Muscle of back (tissue), 11 donors: ENCODE data around the gene MYO15A. TPM values are rescaled to one million over a fixed set of nuclear protein-coding genes. Genes with fewer than 3 reads are reported as not detected.

Experiments used
- DNase-seq, 3 donors: peaks; one replicate each; pipeline versions ENCODE4 v3.0.0 to v3.0.0-alpha.2; 2013
- polyA plus RNA-seq, 10 donors: library from polyadenylated mRNA; unstranded; fragments of 120-200 nt; gene quantifications; one replicate each; pipeline ENCODE4 v1.2.1, GENCODE V29; 2013; ENCODE audit not compliant: insufficient read length in 10 of 10

MYO15A gene
- polyA plus RNA-seq, 10 donors, result 0.72 to 2.0 (median 1.1) TPM

DNA sequence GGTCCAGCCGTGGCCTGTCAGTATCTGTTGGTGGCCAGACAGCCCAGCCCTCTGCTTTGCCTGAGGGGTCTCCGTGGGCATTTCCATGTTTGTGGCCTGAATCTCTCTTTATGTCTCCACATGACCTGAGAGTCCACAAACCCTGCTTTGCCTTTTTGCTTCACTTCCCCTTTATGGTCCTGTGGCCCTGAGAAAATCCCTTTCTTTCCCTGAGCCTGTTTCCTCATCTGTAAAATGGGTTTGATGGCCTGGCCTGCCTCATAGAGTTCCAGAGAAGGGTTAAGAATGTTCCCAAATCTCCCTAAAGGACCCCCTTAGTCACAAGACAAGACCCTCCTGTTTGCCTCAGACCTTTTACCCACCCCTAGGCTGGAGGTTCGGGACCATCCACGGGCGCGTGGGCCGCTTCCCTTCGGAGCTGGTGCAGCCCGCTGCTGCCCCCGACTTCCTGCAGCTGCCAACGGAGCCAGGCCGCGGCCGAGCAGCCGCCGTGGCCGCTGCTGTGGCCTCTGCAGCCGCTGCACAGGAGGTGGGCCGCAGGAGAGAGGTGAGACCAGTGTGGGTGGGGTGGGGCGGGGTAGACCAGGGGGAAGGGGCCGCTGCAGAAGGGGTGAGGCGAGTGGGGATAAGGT is 48.9 kb downstream of the MYO15A start:
- DNase-seq, result no peak

DNA sequence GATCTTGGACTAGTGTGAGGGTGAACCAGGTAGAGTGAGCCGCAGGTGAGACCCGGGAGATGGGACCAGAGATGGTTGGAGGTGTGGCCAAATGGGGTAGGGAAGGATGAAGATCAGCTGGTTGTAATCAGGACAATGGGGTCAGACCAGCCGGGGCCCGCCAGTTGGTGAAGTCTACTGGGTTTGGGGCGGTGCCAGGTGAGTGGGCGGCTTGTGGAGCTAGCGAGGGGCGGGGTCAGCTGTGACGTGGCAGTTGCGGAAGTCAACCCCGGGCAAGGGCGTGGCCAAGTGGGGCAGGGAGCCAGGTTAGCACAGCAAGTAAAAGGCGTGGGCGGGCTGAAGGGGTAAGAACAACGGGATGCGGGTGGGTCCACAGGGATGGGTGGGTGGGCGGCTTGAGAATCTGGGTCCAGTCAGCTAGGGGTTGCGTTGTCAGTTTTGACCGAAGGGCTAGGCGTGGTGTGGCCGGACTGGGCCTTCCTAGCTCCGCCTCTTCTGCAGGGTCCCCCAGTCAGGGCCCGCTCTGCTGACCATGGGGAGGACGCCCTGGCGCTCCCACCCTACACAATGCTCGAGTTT is 49.6 kb downstream of the MYO15A start:
- peak; percentile 55 to 89 (median 69) for DNase-seq

DNA sequence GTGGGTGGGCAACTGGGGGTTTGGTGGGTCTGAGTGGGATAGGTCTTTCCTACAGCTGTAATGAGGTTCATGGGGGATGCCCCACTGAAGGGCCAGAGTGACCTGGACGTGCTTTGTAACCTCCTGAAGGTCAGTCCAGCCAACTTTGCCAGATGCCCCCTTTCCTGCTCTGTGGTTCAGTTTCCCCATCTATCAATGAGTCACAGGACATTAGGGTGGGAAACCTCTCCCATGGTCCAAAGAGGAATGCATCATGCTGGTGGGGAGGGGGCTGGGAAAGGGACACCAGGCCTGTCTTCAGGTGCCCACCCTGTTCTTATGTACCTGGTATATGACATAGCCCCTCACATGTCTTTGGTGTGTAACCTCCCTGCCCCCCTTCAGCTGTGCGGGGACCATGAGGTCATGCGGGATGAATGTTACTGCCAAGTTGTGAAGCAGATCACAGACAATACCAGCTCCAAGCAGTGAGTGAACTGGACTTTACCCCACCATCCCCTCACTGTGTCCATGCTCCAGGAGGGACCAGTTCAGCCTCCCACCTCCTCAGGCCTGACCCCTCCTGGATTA is 51.1 kb downstream of the MYO15A start:
- no peak for DNase-seq

GRCh38 chr17:18160128-18160856 is 51.7 kb downstream of the MYO15A start:
- no peak for DNase-seq

GRCh38 chr17:18161207-18162145 is 52.9 kb downstream of the MYO15A start:
- peak in 1 of 3 donors; percentile 37 for DNase-seq

DNA sequence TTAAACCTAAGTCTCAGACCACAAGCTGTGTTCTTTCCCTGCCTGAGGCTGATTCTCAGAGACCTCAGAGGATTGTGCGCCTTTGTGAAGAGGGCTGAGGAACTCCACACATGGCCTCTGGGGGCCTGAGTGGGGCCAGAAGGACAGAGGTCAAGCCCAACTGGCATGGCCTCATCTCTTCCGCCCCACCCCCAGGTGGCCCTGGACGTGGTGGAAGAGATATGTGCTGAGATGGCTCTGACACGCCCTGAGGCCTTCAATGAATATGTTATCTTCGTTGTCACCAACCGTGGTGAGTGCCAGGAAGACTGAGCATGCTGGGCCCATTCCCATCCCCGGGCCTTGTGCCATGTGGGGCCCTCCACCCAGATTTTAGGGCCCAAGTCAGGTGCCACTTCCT is 55.0 kb downstream of the MYO15A start:
- DNase-seq, result no peak

GRCh38 chr17:18166894-18167293 is 58.3 kb downstream of the MYO15A start:
- DNase-seq, result no peak

DNA sequence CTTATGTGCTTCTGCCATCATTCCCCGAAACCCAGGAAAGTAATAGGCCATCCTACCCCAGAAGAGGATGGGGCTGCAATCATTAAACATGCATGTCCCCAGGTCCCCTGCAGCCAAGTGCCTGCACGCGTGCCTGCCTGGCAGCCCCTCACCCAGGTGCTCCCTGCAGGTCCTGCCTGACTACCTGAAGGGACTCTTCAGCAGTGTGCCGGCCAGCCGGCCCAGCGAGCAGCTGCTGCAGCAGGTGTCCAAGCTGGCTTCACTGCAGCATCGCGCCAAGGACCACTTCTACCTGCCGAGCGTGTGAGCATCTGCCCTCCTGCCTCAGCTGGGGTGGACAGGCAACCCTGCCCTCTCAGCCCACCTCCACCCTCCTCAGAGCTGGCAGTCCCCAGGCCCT is 58.9 kb downstream of the MYO15A start:
- DNase-seq, result no peak

DNA sequence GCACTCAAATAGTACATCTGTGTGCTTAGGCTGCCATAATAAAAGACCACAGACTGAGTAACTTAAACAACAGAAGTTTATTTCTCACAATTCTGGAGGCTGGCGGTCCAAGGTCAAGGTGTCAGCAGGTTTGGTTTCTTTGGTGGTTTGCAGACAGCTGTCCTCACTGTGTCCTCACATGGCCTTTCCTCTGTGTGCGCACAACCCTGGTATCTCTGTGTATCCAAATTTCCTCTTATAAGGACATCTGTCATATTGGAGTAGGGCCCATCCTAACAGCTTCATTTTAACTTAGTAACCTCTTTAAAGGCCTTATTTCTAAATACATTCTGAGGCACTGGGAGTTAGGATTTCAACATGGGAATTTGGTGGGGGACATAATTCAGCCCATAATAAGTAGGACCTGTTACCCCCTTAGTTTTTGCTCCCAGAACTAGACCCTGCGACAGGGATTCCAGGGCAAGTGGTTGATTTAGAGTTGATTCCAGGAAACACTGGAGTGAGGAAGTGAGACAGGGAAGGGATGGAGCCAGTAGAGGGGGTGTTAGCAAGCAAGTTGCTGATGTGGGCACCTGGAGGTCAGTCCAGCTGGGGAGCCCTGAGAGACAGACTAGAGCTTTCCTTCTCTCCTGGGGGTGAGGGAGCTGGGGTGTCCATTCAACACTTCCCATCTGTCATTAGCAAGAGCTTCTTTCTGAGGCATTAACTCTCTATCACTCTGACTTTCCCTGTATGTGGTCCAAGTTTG is 64.1 kb downstream of the MYO15A start:
- no peak for DNase-seq

DNA sequence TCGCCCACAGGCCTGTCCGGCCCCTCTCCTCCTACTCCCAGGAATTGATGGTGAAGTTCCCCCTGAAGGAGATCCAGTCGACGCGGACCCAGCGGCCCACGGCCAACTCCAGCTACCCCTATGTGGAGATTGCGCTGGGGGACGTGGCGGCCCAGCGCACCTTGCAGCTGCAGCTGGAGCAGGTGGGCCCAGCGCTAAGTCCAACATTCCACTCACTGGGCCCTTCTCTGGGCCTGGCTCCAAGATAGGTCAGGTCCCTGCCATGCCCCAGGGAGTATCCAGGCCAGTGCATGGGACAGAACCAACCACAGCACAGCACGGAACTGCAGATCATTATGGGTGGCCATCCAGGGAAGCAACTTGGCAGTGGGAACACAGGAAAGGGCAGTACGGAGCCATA is 65.2 kb downstream of the MYO15A start:
- no peak for DNase-seq

DNA sequence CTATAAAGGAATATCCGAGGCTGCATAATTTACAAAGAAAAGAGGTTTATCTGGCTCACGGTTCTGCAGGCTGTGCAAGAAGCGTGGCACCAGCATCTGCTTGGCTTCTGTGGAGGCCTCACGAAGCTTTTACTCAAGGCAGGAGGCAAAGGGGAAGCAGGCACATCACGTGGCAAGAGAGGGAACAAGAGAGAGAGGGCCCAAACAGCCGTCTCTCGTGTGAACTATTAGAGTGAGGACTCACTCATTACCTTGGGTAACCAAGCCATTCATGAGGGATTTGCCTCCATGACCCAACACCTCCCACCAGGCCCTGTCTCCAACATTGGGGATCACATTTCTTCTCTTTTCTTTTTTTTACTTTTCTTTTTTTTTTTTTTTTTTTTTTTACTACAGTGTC is 67.6 kb downstream of the MYO15A start:
- no peak for DNase-seq

DNA sequence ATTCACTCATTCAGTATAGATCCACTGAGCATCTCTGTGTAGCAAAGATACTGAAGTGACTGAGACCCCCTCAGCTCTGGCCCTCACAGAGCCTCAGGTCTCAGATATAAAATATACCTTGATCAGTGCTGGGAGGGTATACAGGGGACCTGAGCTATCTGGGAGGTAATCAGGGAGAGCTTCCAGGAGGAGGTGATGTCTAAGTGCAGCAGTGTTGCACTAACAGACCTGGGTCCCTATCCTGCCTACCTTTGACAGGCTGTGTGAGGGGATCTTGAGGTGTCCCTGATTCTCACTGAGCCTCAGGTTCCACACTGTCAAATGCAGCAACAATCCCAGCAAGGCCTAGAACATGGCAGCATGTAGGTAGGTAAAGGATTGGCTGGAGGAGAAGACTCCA is 68.6 kb downstream of the MYO15A start:
- DNase-seq, result no peak

DNA sequence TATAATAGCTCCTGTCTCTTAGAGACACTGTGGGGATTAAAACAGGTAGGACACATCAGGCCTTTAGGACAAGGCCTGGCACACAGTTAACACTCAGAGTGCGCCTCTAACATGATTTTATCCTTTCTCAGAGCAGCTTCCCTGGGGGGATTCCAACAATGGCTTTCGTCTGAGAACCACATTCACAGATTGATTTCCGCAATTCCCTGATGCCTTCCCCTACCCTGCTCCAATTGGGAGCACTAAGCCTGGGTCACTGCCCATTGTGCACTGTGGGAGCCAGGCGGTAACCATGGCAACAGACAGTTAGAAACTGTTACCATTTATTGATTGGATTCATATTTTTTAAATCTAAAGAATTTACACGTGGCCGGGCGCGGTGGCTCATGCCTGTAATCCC is 69.2 kb downstream of the MYO15A start:
- DNase-seq, result no peak

GRCh38 chr17:18179196-18179595 is 70.6 kb downstream of the MYO15A start:
- no peak for DNase-seq

- DNase-seq, result no peak
These were observed 71.2 kb downstream of the MYO15A start for GRCh38 chr17:18179804-18180203.

DNA sequence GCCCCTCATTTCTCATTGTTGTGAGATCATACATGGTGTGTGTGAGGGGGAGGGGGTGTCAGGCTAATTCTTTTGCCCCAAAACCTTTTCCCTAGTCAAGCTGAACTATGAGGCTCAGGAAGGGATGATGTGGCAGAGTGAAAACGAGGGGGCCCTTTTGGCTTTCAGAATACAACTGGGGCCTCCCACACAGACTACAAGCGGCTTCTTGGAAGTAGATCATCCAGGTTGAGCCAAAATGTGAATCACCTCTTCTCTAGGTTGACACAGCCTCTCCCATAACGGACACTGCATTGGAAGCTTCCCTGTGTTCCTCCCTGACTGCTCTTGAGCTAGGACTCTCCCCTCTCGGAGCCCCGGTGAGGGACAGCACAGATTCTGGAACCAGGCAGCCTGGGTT is 72.8 kb downstream of the MYO15A start:
- DNase-seq, result peak in 2 of 3 donors; percentile 53 to 74

GRCh38 chr17:18182110-18182977 is 73.8 kb downstream of the MYO15A start:
- DNase-seq, result peak in 2 of 3 donors; percentile 51 to 85

DNA sequence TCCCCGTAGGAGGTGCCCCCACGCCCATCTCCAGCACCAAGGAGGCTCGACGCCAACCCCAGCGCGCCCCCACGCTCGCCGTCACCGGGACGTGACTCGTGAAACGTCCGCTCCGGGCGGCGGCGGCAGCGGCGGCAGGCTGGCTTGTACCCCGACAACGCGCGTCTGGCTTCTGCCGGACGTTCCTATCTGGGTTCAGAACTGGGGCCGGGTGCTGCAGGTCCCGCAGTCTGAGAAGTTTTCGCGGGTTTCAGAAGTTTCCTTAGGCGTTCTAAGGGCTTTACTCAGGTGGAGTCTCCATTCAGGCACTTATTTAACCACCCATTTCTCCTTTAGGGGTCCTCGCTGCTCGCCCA is 74.4 kb downstream of the MYO15A start:
- peak in 2 of 3 donors; percentile 88 to 90 for DNase-seq

- peak; percentile 99 to 100 (median 100) for DNase-seq
These were observed 75.0 kb downstream of the MYO15A start, which contains the start of gene ALKBH5 for GRCh38 chr17:18183334-18184142. Gene ALKBH5 (plus strand): TSS chr17:18183828. CDS start chr17:18184244, 416 bp downstream.
